GM18498 (cell line): Measurements from ENCODE around the gene COL18A1.
"Not testable (repeated sequence)": the region's sequence is repeated elsewhere in the genome, so short reads cannot be mapped to it uniquely, and the experiment has no call there.

Experiments used
- ATAC-seq: cut with Tn5 transposase; IDR thresholded peaks from one replicate; pipeline ENCODE4 v1.9.1; 2021; ENCODE audit warnings: mild to moderate bottlenecking, moderate library complexity; ENCODE audit not compliant: unreplicated experiment

Gene COL18A1

GRCh38 chr21:45404730-45405270 is at the start of gene COL18A1:
TSS of gene COL18A1 (plus strand) at chr21:45405165. CDS start at chr21:45405231, 66 bp downstream.
- no peak for ATAC-seq

- ATAC-seq: no peak
Measured at GRCh38 chr21:45355573-45355972, 49.4 kb upstream of the COL18A1 start.

GRCh38 chr21:45356251-45356650 is 48.7 kb upstream of the COL18A1 start:
- no peak for ATAC-seq

GRCh38 chr21:45356653-45357435 is 48.1 kb upstream of the COL18A1 start:
- no peak for ATAC-seq

- no peak for ATAC-seq
Measured at GRCh38 chr21:45357436-45358260, 47.3 kb upstream of the COL18A1 start.

GRCh38 chr21:45358261-45358670 is 46.7 kb upstream of the COL18A1 start:
- no peak for ATAC-seq

- ATAC-seq: no peak
Measured at GRCh38 chr21:45358711-45359310, 46.2 kb upstream of the COL18A1 start.

- ATAC-seq: no peak
Measured at GRCh38 chr21:45359451-45360217, 45.3 kb upstream of the COL18A1 start.

GRCh38 chr21:45361033-45361997 is 43.6 kb upstream of the COL18A1 start:
- no peak for ATAC-seq

GRCh38 chr21:45362077-45362747 is 42.8 kb upstream of the COL18A1 start:
- ATAC-seq: no peak

- ATAC-seq: no peak
Measured at GRCh38 chr21:45362748-45363145, 42.2 kb upstream of the COL18A1 start.

GRCh38 chr21:45363272-45363671 is 41.7 kb upstream of the COL18A1 start:
- ATAC-seq: not testable (repeated sequence)

GRCh38 chr21:45363921-45364467 is 41.0 kb upstream of the COL18A1 start:
- ATAC-seq: no peak

- no peak for ATAC-seq
Measured at GRCh38 chr21:45364468-45365185, 40.3 kb upstream of the COL18A1 start.

GRCh38 chr21:45365186-45365607 is 39.8 kb upstream of the COL18A1 start:
- no peak for ATAC-seq

GRCh38 chr21:45365608-45366241 is 39.2 kb upstream of the COL18A1 start:
- no peak for ATAC-seq

GRCh38 chr21:45366476-45366875 is 38.5 kb upstream of the COL18A1 start:
- ATAC-seq: no peak
